GM12878 (cell line): Measurements from ENCODE around the gene PRR29. TPM values are rescaled to one million over a fixed set of nuclear protein-coding genes. Genes with fewer than 3 reads are reported as not detected.

Experiments
- ATAC-seq: fragments of 200-7000 bp; cut with Tn5 transposase; 3 replicates; pipeline ENCODE4 v1.9.1; 2020; ENCODE audit warnings: mild to moderate bottlenecking, moderate library complexity
- BruUV-seq: library from RNA; stranded (reverse); fragments of 400-500 nt; replicated peaks from 2 replicates; lab custom pipeline; 2021; lab: Mats Ljungman, UMichigan
- CTCF ChIA-PET: fragments of 300-600 bp; sonication (Branson Sonifier 250); formaldehyde crosslinking; extraction: SDS; loops from one replicate; lab custom pipeline; 2021; ENCODE audit warnings: inconsistent platforms; lab: Yijun Ruan, JAX
- POLR2A ChIA-PET: fragments of 350-600 bp; formaldehyde crosslinking; extraction: SDS; loops from one replicate; lab custom pipeline; 2021; ENCODE audit warnings: inconsistent platforms; lab: Charles Lee
- RAD21 ChIA-PET: fragments of 300-600 bp; sonication (Branson Sonifier 250); formaldehyde crosslinking; loops from one replicate; lab custom pipeline; 2023; ENCODE audit warnings: antibody characterized with exemption; ENCODE audit not compliant: unreplicated experiment; lab: Charles Lee
- SMC1A ChIA-PET: fragments of 300-600 bp; sonication (Branson Sonifier 250); formaldehyde crosslinking; loops from one replicate; lab custom pipeline; 2023; ENCODE audit not compliant: unreplicated experiment, uncharacterized antibody; lab: Charles Lee
- DNase-seq: peaks from one replicate; pipeline ENCODE4 v3.0.0-alpha.2; 2011; ENCODE audit warnings: low read depth, low spot score
- FAIRE-seq: peaks from 3 replicates; lab custom pipeline; 2011; peaks lifted over from hg19 to GRCh38; lab: Jason Lieb, UNC
- H2AFZ ChIP-seq: 2 replicates; pipeline ENCODE4 v1.6.0; 2011; ENCODE audit warnings: low read depth, low read length, control low read depth; ENCODE audit not compliant: control insufficient read depth
- H3K27ac ChIP-seq: 2 replicates; pipeline ENCODE4 v1.5.1; 2011; ENCODE audit warnings: control low read depth; ENCODE audit not compliant: control insufficient read depth, insufficient read depth
- H3K27me3 ChIP-seq, 2 experiments: replicated peaks in 1 of 2; 2 replicates each; pipeline versions ENCODE4 v1.6.0 to v1.6.1; 2011; ENCODE audit warnings: low read length in 1 of 2; ENCODE audit not compliant: control insufficient read depth in 2 of 2, insufficient read depth in 2 of 2
- H3K36me3 ChIP-seq, 2 experiments: 2 replicates each; pipeline ENCODE4 v1.5.1; 2011; ENCODE audit warnings: low read length in 1 of 2; ENCODE audit not compliant: control insufficient read depth in 2 of 2, insufficient read depth in 2 of 2
- H3K4me1 ChIP-seq: 2 replicates; pipeline ENCODE4 v1.6.1; 2011; ENCODE audit warnings: mild to moderate bottlenecking, low read length, moderate library complexity, mixed read lengths; ENCODE audit not compliant: control insufficient read depth, insufficient read depth
- H3K4me2 ChIP-seq: 2 replicates; pipeline ENCODE4 v1.6.0; 2011; ENCODE audit warnings: control low read depth; ENCODE audit not compliant: control insufficient read depth, insufficient read depth
- H3K4me3 ChIP-seq: fragments of 200-600 bp; sonication (generic); 2 replicates; pipeline ENCODE4 v1.5.1; 2016
- H3K79me2 ChIP-seq: 2 replicates; pipeline ENCODE4 v1.6.0; 2011; ENCODE audit warnings: low read length; ENCODE audit not compliant: control insufficient read depth, insufficient read depth
- H3K9ac ChIP-seq: 2 replicates; pipeline ENCODE4 v1.8.0; 2011; ENCODE audit warnings: low read length, control low read depth, mixed read lengths; ENCODE audit not compliant: control insufficient read depth, insufficient read depth
- H3K9me3 ChIP-seq: replicated peaks from 3 replicates; pipeline ENCODE4 v1.5.1; 2011; ENCODE audit warnings: mild to moderate bottlenecking, low read length; ENCODE audit not compliant: control insufficient read depth, insufficient read depth
- H4K20me1 ChIP-seq: 2 replicates; pipeline ENCODE4 v1.6.0; 2011; ENCODE audit not compliant: control insufficient read depth, insufficient read depth
- CBFB ChIP-seq: IDR thresholded peaks from 2 replicates; pipeline ENCODE4 v1.6.1; 2016; ENCODE audit warnings: antibody characterized with exemption, low read depth
- CBX3 ChIP-seq: fragments of 200-600 bp; sonication (generic); IDR thresholded peaks from 2 replicates; pipeline ENCODE4 v1.6.1; 2016; ENCODE audit warnings: low read depth, borderline replicate concordance
- GATAD2B ChIP-seq: fragments of 450-650 bp; conservative IDR thresholded peaks from 2 replicates; pipeline ENCODE4 v1.6.1; 2017; ENCODE audit warnings: low read depth, mild to moderate bottlenecking, moderate library complexity
- HSF1 ChIP-seq: fragments of 150-350 bp; IDR thresholded peaks from 2 replicates; pipeline ENCODE4 v1.6.1; 2014; ENCODE audit warnings: mild to moderate bottlenecking, low read depth, low read length
- IKZF2 ChIP-seq, 2 experiments: fragments of 450-650 bp; IDR thresholded peaks; 2 replicates each; pipeline ENCODE4 v1.6.1; 2017; ENCODE audit warnings: mild to moderate bottlenecking in 2 of 2, moderate library complexity in 2 of 2
- KLF5 ChIP-seq: fragments of 450-650 bp; IDR thresholded peaks from 2 replicates; pipeline ENCODE4 v1.6.1; 2014; ENCODE audit warnings: mild to moderate bottlenecking; ENCODE audit not compliant: partially characterized antibody
- MEF2B ChIP-seq: fragments of 450-650 bp; IDR thresholded peaks from 2 replicates; pipeline ENCODE4 v1.6.1; 2018; ENCODE audit warnings: mild to moderate bottlenecking, moderate library complexity; ENCODE audit not compliant: partially characterized antibody, poor library complexity, severe bottlenecking
- MYB ChIP-seq: fragments of 150-350 bp; IDR thresholded peaks from 2 replicates; pipeline ENCODE4 v1.6.1; 2014; ENCODE audit warnings: mild to moderate bottlenecking, low read depth, low read length, borderline replicate concordance
- NKRF ChIP-seq: fragments of 450-650 bp; conservative IDR thresholded peaks from 2 replicates; pipeline ENCODE4 v1.6.1; 2017; ENCODE audit warnings: mild to moderate bottlenecking, moderate library complexity
- SREBF2 ChIP-seq: IDR thresholded peaks from 2 replicates; pipeline ENCODE4 v1.6.1; 2012; ENCODE audit warnings: mild to moderate bottlenecking, low read length
- ZBTB11 ChIP-seq: fragments of 450-650 bp; formaldehyde crosslinking; IDR thresholded peaks from 2 replicates; pipeline ENCODE4 v1.5.0; 2022; ENCODE audit warnings: mild to moderate bottlenecking, missing genetic modification characterization
- ZBTB4 ChIP-seq: fragments of 450-650 bp; formaldehyde crosslinking; IDR thresholded peaks from 2 replicates; pipeline ENCODE4 v1.4.0; 2022; ENCODE audit warnings: mild to moderate bottlenecking, moderate library complexity
- ZNF384 ChIP-seq: IDR thresholded peaks from 2 replicates; pipeline ENCODE4 v1.6.1; 2012; ENCODE audit warnings: low read depth, mild to moderate bottlenecking, low read length, improper control_type of control experiment, borderline replicate concordance
- WGBS: methylation state at CpG from one replicate; pipeline ENCODE4 v1.1.6; 2016; ENCODE audit warnings: low lambda C conversion rate; ENCODE audit not compliant: insufficient replicate concordance, insufficient coverage; ENCODE audit errors: missing lambda C conversion rate; 5-methylcytosine and 5-hydroxymethylcytosine counted together
- in situ Hi-C: fragments of 300-500 bp; cut with MboI; formaldehyde crosslinking; loops from 9 replicates; pipeline ENCODE4 v1.14.3; 2018; ENCODE audit warnings: mixed read lengths
- intact Hi-C: fragments of 100-400 bp; cut with micrococcal nuclease; formaldehyde crosslinking; loops from one replicate; pipeline ENCODE4 v1.14.2; 2022; ENCODE audit not compliant: unreplicated experiment
- polyA plus RNA-seq, 11 experiments: library from polyadenylated mRNA; depleted of rRNA in 4 of 11; unstranded in 6 of 11; stranded (reverse) in 5 of 11; fragments of >200 nt; fragmentation: Nextera tagmentation in 4 of 11; fragmentation: Illumina TruSeq in 1 of 11; extraction: Ambion mirVana in 4 of 11; extraction: Trizol in 1 of 11; gene quantifications; 1 replicate in 1 of 11; 2 replicates in 10 of 11; pipeline versions ENCODE4 v1.2.1 to v1.2.3, GENCODE V29; 2011 to 2016; ENCODE audit warnings: inconsistent platforms in 2 of 11, missing spikeins in 2 of 11, low read depth in 1 of 11
- total RNA-seq, 4 experiments: library from RNA; depleted of rRNA in 3 of 4; stranded (reverse); fragments of >200 nt in 3 of 4; fragmentation: Illumina TruSeq in 1 of 4; extraction: Trizol in 1 of 4; gene quantifications; 2 replicates each; pipeline versions ENCODE4 v1.2.1 to v1.2.3, GENCODE V29; 2013 to 2021

The PRR29 gene
- total and polyA plus RNA-seq, 10 of the 15 experiments (the other 5 are each of a cell fraction or from before 2014, with no cell fraction given): 0.01 to 2.4 (median 0.18) TPM; not detected in 3

- no peaks in the 10 kb centered on the region for H3K9me3 ChIP-seq
- WGBS: 95% methylated on average over 8 of the region's 8 CpGs
- CTCF ChIA-PET: interaction anchor here (0.9 to 13.0 kb wide), 16 partner anchors 7 to 119 kb away, joined by 3 to 915 read pairs (median 11); partner anchors contain the start of genes CSHL1, ERN1, GH1 and PRR29
- no peaks in the 10 kb centered on the region for H4K20me1 ChIP-seq
- H3K36me3 ChIP-seq: no peaks in the 10 kb centered on the region
- peaks cover 12% of the 10 kb centered on the region for H3K4me1 ChIP-seq
- no peak overlapping the region for H3K9ac ChIP-seq
- ATAC-seq: no peak
- no peaks in the 10 kb centered on the region for H3K27me3 ChIP-seq
- RAD21 ChIA-PET: interaction anchor here (1.7 to 8.3 kb wide), 5 partner anchors 91 to 113 kb away, joined by 9 to 507 read pairs (median 35); partner anchors contain the start of genes CD79B, CSHL1, ERN1 and GH1
- no peak for DNase-seq
- POLR2A ChIA-PET: interaction anchor here (1.4 kb wide), 1 partner anchor 108 kb away, joined by 4 read pairs; no protein-coding TSS in a partner anchor
- SMC1A ChIA-PET: interaction anchor here (1.0 to 15.0 kb wide), 12 partner anchors 8 to 112 kb away, joined by 4 to 570 read pairs (median 10); partner anchors contain the start of genes ERN1 and GH1
- no peak overlapping the region for H3K27ac ChIP-seq
- H3K4me3 ChIP-seq: no peak overlapping the region
- in situ Hi-C loops (loop anchor here (5.0 kb wide), 1 partner anchor 102 kb away; no protein-coding TSS in a partner anchor), intact Hi-C loops (no loop called here)
- H2AFZ ChIP-seq: no peak overlapping the region
- no peaks in the 10 kb centered on the region for H3K79me2 ChIP-seq
- no peak overlapping the region for H3K4me2 ChIP-seq
- no TSS peak for BruUV-seq
- FAIRE-seq: no peak
- no peak for TF ChIP-seq IKZF2 (IDR thresholded peaks at IDR 0.05)
- TF ChIP-seq SREBF2: no peak
- no peak for TF ChIP-seq NKRF
- TF ChIP-seq CBX3: no peak
- no peak for TF ChIP-seq ZBTB11
- TF ChIP-seq MYB: no peak
- no peak for TF ChIP-seq GATAD2B
- no peak for TF ChIP-seq ZNF384
- no peak for TF ChIP-seq KLF5
- no peak for TF ChIP-seq ZBTB4 (CRISPR knock-in tag)
- no peak for TF ChIP-seq MEF2B
- TF ChIP-seq HSF1: no peak
- TF ChIP-seq CBFB: no peak
These were observed 26.1 kb downstream of the PRR29 start for GRCh38 chr17:64024215-64024654.
